Right cardiac atrium (tissue), 5 donors: ENCODE results near the gene USP13. TPM values are rescaled to one million over a fixed set of nuclear protein-coding genes. Genes with fewer than 3 reads are reported as not detected.
"Not testable (repeated sequence)": the region's sequence is repeated elsewhere in the genome, so short reads cannot be mapped to it uniquely, and the experiment has no call there.

Experiments used
- ATAC-seq, 2 donors: fragments of 200-7000 bp; cut with Tn5 transposase; one replicate each; pipeline versions ENCODE4 v1.8.0 to v1.9.1; 2020; ENCODE audit warnings: moderate library complexity in 2 of 2, mild to moderate bottlenecking in 1 of 2
- DNase-seq, 3 donors: peaks; one replicate each; pipeline ENCODE4 v3.0.0-alpha.2; 2020
- H3K27ac ChIP-seq: one replicate; pipeline ENCODE4 v1.5.1; 2013; ENCODE audit warnings: mild to moderate bottlenecking, low read length, control low read depth, moderate library complexity
- H3K27me3 ChIP-seq: one replicate; pipeline ENCODE4 v1.6.1; 2013; ENCODE audit not compliant: control insufficient read depth, insufficient read depth
- H3K4me1 ChIP-seq: one replicate; pipeline ENCODE4 v1.6.1; 2013; ENCODE audit warnings: low read length; ENCODE audit not compliant: control insufficient read depth, insufficient read depth
- H3K4me3 ChIP-seq: one replicate; pipeline ENCODE4 v1.5.1; 2013; ENCODE audit warnings: low read length, control low read depth
- H3K9me3 ChIP-seq: one replicate; pipeline ENCODE4 v1.6.1; 2013; ENCODE audit warnings: low read length; ENCODE audit not compliant: control insufficient read depth
- WGBS: extraction: QIAGEN DNeasy Blood & Tissue Kit; methylation state at CpG from one replicate; pipeline ENCODE4 v1.1.7; 2013; 5-methylcytosine and 5-hydroxymethylcytosine counted together
- intact Hi-C, 4 donors: fragments of 100-400 bp; cut with DNase I; formaldehyde crosslinking; loops; one replicate each; pipeline versions ENCODE4 v1.11.0 to v1.14.0; 2022 to 2023
- polyA plus RNA-seq: library from polyadenylated mRNA; stranded (reverse); fragments of 200-250 nt; gene quantifications from one replicate; pipeline ENCODE4 v1.2.3, GENCODE V29; 2013
- total RNA-seq, 4 donors: library from RNA; stranded (reverse); fragmentation: NEBNext Ultra II Directional; extraction: Animal tissue kit (Norgen Biotek cat#: 25700); gene quantifications; one replicate each; pipeline ENCODE4 v1.2.1, GENCODE V29; 2021
- donor health status: healthy with polysubstance abuse.
- donor health status: DM: no; HTN: yes; CAD: no.
- donor health status: DM: no; HTN: no; CAD: no.
- donor health status: DM: no; HTN: yes; CAD: no; lungs with severe emphysema.
- donor health status: DM: yes; HTN: yes; CAD: no.

Gene USP13
- total and polyA plus RNA-seq, 5 donors: 20.0 to 101 (median 71.0) TPM

- intact Hi-C loops: no loop called here
- Histone ChIP-seq H3K27ac (no peak overlapping the region), H3K9me3 (no peaks in the 10 kb centered on the region), H3K4me3 (no peak overlapping the region), H3K4me1 (no peaks in the 10 kb centered on the region), H3K27me3 (no peaks in the 10 kb centered on the region)
- DNase-seq (no peak), ATAC-seq (peak in 1 of 2 donors; percentile 64)
- 78% methylated on average over 4 of the region's 4 CpGs for WGBS
These were observed 113.7 kb downstream of the USP13 start for GRCh38 chr3:179766416-179767133.

- WGBS: 38% methylated on average over 3 of the region's 3 CpGs
- Histone ChIP-seq H3K4me3 (no peak overlapping the region), H3K27ac (no peak overlapping the region), H3K4me1 (no peaks in the 10 kb centered on the region), H3K9me3 (no peaks in the 10 kb centered on the region), H3K27me3 (no peaks in the 10 kb centered on the region)
- DNase-seq (no peak), ATAC-seq (no peak)
- intact Hi-C loops: no loop called here
These were observed 115.2 kb downstream of the USP13 start for GRCh38 chr3:179768080-179768479.

GRCh38 chr3:179769411-179770247 is 116.8 kb downstream of the USP13 start:
- WGBS: 70% methylated on average over 9 of the region's 9 CpGs
- intact Hi-C loops: no loop called here
- ATAC-seq (no peak), DNase-seq (no peak)
- Histone ChIP-seq H3K27me3 (no peaks in the 10 kb centered on the region), H3K4me1 (no peaks in the 10 kb centered on the region), H3K27ac (no peak overlapping the region), H3K4me3 (no peak overlapping the region), H3K9me3 (no peaks in the 10 kb centered on the region)

DNA sequence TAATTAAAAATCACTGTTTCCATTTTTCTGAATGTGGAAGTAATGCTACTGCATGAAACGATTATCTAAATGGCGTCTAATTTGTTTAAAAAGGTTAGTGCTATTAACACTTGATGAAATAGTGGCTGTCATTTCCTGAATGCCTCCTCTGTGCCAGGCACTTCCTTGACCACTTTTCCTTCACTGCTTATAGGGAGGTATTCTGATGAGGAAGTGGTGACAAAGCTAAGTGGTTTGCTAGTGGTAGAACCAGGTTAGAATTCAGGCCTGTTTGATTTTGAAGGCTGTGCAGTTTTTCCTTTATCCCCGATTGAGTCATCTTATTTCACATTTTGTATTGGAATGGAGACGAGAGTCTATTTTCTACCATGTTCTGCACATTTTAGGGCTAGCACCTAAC is 119.0 kb downstream of the USP13 start:
- intact Hi-C loops: no loop called here
- 76% methylated on average over 4 of the region's 4 CpGs for WGBS
- no peak for ATAC-seq
- Histone ChIP-seq H3K27me3 (no peaks in the 10 kb centered on the region), H3K4me1 (no peaks in the 10 kb centered on the region), H3K9me3 (no peaks in the 10 kb centered on the region), H3K27ac (no peak overlapping the region), H3K4me3 (no peak overlapping the region)
- no peak for DNase-seq

DNA sequence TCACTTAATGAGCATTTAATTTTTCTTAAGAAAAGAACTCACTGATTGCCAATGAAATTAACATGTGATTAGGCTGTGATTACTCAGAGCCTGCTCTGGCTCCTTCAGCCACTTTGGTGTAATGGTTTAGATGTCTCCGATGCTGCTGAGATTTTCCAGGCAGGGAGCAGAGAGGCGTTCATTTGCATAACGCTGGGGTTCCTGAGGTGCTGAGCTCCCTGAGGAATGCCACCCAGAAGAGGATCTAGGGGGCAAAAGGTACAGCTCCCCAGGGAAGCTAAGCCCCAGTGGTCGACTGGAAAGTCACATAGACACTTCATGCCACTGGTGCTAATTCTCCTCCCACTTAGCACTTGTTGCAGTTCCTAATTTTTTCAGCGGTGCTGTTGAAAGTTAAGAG is 119.5 kb downstream of the USP13 start:
- H3K27ac ChIP-seq: no peak overlapping the region
- ATAC-seq (no peak), DNase-seq (no peak)
- 53% methylated on average over 5 of the region's 5 CpGs for WGBS
- H3K27me3 ChIP-seq: no peaks in the 10 kb centered on the region
- H3K9me3 ChIP-seq: no peaks in the 10 kb centered on the region
- H3K4me1 ChIP-seq: no peaks in the 10 kb centered on the region
- intact Hi-C loops: no loop called here
- no peak overlapping the region for H3K4me3 ChIP-seq

GRCh38 chr3:179775416-179776122 is 122.7 kb downstream of the USP13 start:
- Histone ChIP-seq H3K27me3 (no peaks in the 10 kb centered on the region), H3K4me1 (no peaks in the 10 kb centered on the region), H3K4me3 (no peak overlapping the region), H3K27ac (no peak overlapping the region), H3K9me3 (no peaks in the 10 kb centered on the region)
- WGBS: 98% methylated on average over 28 of the region's 28 CpGs
- intact Hi-C loops: no loop called here
- DNase-seq (no peak), ATAC-seq (peak in 1 of 2 donors; percentile 34)

GRCh38 chr3:179782841-179783240 is 130.0 kb downstream of the USP13 start:
- 98% methylated on average over 5 of the region's 5 CpGs for WGBS
- H3K4me1 ChIP-seq, H3K4me3 ChIP-seq, H3K9me3 ChIP-seq, ATAC-seq, intact Hi-C loops, H3K27me3 ChIP-seq, DNase-seq, H3K27ac ChIP-seq: not testable (repeated sequence)

GRCh38 chr3:179788996-179789395 is 136.2 kb downstream of the USP13 start:
- WGBS: 98% methylated on average over 1 of the region's 1 CpG
- Histone ChIP-seq H3K4me1 (no peaks in the 10 kb centered on the region), H3K27ac (no peak overlapping the region), H3K27me3 (no peaks in the 10 kb centered on the region), H3K4me3 (no peak overlapping the region), H3K9me3 (no peaks in the 10 kb centered on the region)
- ATAC-seq (no peak), DNase-seq (no peak)
- intact Hi-C loops: no loop called here

- H3K27ac ChIP-seq: no peak overlapping the region
- H3K4me3 ChIP-seq: no peak overlapping the region
- no peaks in the 10 kb centered on the region for H3K27me3 ChIP-seq
- no peaks in the 10 kb centered on the region for H3K9me3 ChIP-seq
- ATAC-seq (no peak), DNase-seq (no peak)
- WGBS: 93% methylated on average over 3 of the region's 3 CpGs
- intact Hi-C loops: no loop called here
- H3K4me1 ChIP-seq: no peaks in the 10 kb centered on the region
These were observed 139.0 kb downstream of the USP13 start for GRCh38 chr3:179791793-179792192.

GRCh38 chr3:179794355-179794754 is 141.5 kb downstream of the USP13 start:
- Histone ChIP-seq H3K27ac (no peak overlapping the region), H3K4me3 (no peak overlapping the region), H3K27me3 (no peaks in the 10 kb centered on the region), H3K9me3 (no peaks in the 10 kb centered on the region), H3K4me1 (no peaks in the 10 kb centered on the region)
- WGBS: 45% methylated on average over 4 of the region's 4 CpGs
- intact Hi-C loops: no loop called here
- DNase-seq (no peak), ATAC-seq (peak; percentile 45 to 65)

DNA sequence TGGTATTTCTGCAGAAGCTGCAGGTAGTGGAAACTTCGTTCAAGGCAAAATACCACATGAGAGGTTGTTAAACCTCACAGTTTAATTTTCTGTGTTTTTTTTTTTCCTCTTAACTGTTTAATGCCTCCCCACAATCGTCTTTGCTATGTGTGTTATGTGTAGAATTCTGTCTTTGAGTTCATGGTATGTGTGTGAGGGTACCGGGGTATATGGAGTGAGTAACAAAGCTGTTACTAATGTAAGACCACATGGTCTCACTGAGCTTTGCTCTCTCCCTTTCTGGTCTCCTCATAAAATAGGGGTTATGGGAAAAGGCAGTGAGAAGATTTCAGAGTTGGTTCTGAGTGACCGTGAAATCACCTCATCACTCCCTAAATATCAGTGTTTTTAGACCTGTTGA is 143.6 kb downstream of the USP13 start:
- ATAC-seq (no peak), DNase-seq (no peak)
- no peak overlapping the region for H3K27ac ChIP-seq
- intact Hi-C loops: no loop called here
- H3K4me1 ChIP-seq: no peaks in the 10 kb centered on the region
- no peaks in the 10 kb centered on the region for H3K9me3 ChIP-seq
- WGBS: 79% methylated on average over 4 of the region's 4 CpGs
- no peaks in the 10 kb centered on the region for H3K27me3 ChIP-seq
- no peak overlapping the region for H3K4me3 ChIP-seq
